ENCODE results near the gene PPME1.

PPME1 gene

GRCh38 chr11:74162681-74163467 is 8.2 kb upstream of the PPME1 start:
- peak; percentile 54 for DNase-seq

GRCh38 chr11:74168838-74169237 is 2.3 kb upstream of the PPME1 start:
- DNase-seq, result no peak

GRCh38 chr11:74169738-74170458 is 1.2 kb upstream of the PPME1 start:
- DNase-seq, result peak; percentile 5

- DNase-seq, result no peak
These were observed 510 bp downstream of the PPME1 start for GRCh38 chr11:74171630-74171968.

GRCh38 chr11:74171997-74172396 is 908 bp downstream of the PPME1 start:
- no peak for DNase-seq

- DNase-seq, result no peak
These were observed 4.8 kb downstream of the PPME1 start for GRCh38 chr11:74175920-74176319.

GRCh38 chr11:74179234-74180052 is 8.4 kb downstream of the PPME1 start:
- peak; percentile 35 for DNase-seq

- no peak for DNase-seq
These were observed 11.5 kb downstream of the PPME1 start for GRCh38 chr11:74182635-74183034.

- no peak for DNase-seq
These were observed 14.2 kb downstream of the PPME1 start for GRCh38 chr11:74185285-74185684.

- DNase-seq, result no peak
These were observed 14.6 kb downstream of the PPME1 start for GRCh38 chr11:74185695-74186094.

- peak; percentile 9 for DNase-seq
These were observed 24.7 kb downstream of the PPME1 start for GRCh38 chr11:74195828-74196227.

- no peak for DNase-seq
These were observed 25.8 kb downstream of the PPME1 start for GRCh38 chr11:74196781-74197486.

- no peak for DNase-seq
These were observed 32.9 kb downstream of the PPME1 start for GRCh38 chr11:74203966-74204365.

- DNase-seq, result peak; percentile 15
These were observed 33.6 kb downstream of the PPME1 start for GRCh38 chr11:74204701-74205100.

- DNase-seq, result no peak
These were observed 34.1 kb downstream of the PPME1 start for GRCh38 chr11:74205181-74205580.

- DNase-seq, result no peak
These were observed 35.7 kb downstream of the PPME1 start for GRCh38 chr11:74206746-74207145.

GRCh38 chr11:74208507-74208906 is 37.4 kb downstream of the PPME1 start:
- peak; percentile 14 for DNase-seq

- no peak for DNase-seq
These were observed 41.4 kb downstream of the PPME1 start for GRCh38 chr11:74212533-74212932.

- no peak for DNase-seq
These were observed 49.3 kb downstream of the PPME1 start for GRCh38 chr11:74220376-74220775.

GRCh38 chr11:74221816-74222215 is 50.7 kb downstream of the PPME1 start:
- no peak for DNase-seq

GRCh38 chr11:74225565-74225964 is 54.5 kb downstream of the PPME1 start:
- no peak for DNase-seq

GRCh38 chr11:74226907-74227306 is 55.8 kb downstream of the PPME1 start:
- no peak for DNase-seq

All from activated CD4-positive, alpha-beta T cell treated with anti-CD3 and anti-CD28 coated beads, Interleukin-2, amount 50 U/mL, for 16 hours (primary cell).